ENCODE measurements around the gene CPT1B. TPM values are rescaled to one million over a fixed set of nuclear protein-coding genes. Genes with fewer than 3 reads are reported as not detected.
"Not testable (repeated sequence)": the region's sequence is repeated elsewhere in the genome, so short reads cannot be mapped to it uniquely, and the experiment has no call there.

The CPT1B gene
- total RNA-seq, 4 donors from 2014 or later: 3.5 to 17.6 (median 8.2) TPM

- Histone ChIP-seq H3K27me3 (no peaks in the 10 kb centered on the region), H3K36me3 (peaks cover 38 to 74% (median 39%) of the 10 kb centered on the region in 3 donors), H3K4me3 (no peak overlapping the region), H3K4me1 (peaks cover 17 to 34% (median 22%) of the 10 kb centered on the region in 3 donors), H3K27ac (no peak overlapping the region), H3K9me3 (no peaks in the 10 kb centered on the region)
- DNase-seq: no peak
- 80 to 94% methylated on average over 1 to 6 of the region's 10 CpGs for WGBS, 2 donors
- TF ChIP-seq POLR2A (IDR thresholded peaks at IDR 0.05): no peak
- no peak for TF ChIP-seq CTCF (IDR thresholded peaks at IDR 0.05)
- intact Hi-C loops (cut with DNase I): loop anchor here (10.0 kb wide), 1 partner anchor 93 kb away; no protein-coding TSS in a partner anchor
Observed at GRCh38 chr22:50521710-50522109, 56.5 kb downstream of the CPT1B start.

- H3K27me3 ChIP-seq: no peaks in the 10 kb centered on the region
- 89 to 90% methylated on average over 9 to 10 of the region's 13 CpGs for WGBS, 2 donors
- intact Hi-C loops (cut with DNase I): loop anchor here (10.0 kb wide), 1 partner anchor 94 kb away; no protein-coding TSS in a partner anchor
- TF ChIP-seq POLR2A (IDR thresholded peaks at IDR 0.05): no peak
- TF ChIP-seq CTCF (IDR thresholded peaks at IDR 0.05): no peak
- H3K9me3 ChIP-seq: no peaks in the 10 kb centered on the region
- H3K36me3 ChIP-seq: peaks cover 39 to 81% (median 42%) of the 10 kb centered on the region in 3 donors
- H3K4me3 ChIP-seq: no peak overlapping the region
- no peak overlapping the region for H3K27ac ChIP-seq
- H3K4me1 ChIP-seq: peaks cover 15 to 30% (median 15%) of the 10 kb centered on the region in 3 donors
- DNase-seq: no peak
Observed at GRCh38 chr22:50520826-50521453, 57.3 kb downstream of the CPT1B start.

GRCh38 chr22:50520184-50520583 is 58.0 kb downstream of the CPT1B start:
- Histone ChIP-seq H3K4me1 (peaks cover 15 to 29% (median 15%) of the 10 kb centered on the region in 3 donors), H3K36me3 (peaks cover 39 to 81% (median 42%) of the 10 kb centered on the region in 3 donors)
- intact Hi-C loops (cut with DNase I): loop anchor here (10.0 kb wide), 1 partner anchor 95 kb away; no protein-coding TSS in a partner anchor
- not testable (repeated sequence) for DNase-seq, H3K27me3 ChIP-seq, H3K9me3 ChIP-seq, H3K27ac ChIP-seq, H3K4me3 ChIP-seq
- 97% methylated on average over 8 of the region's 8 CpGs for WGBS, 2 donors

GRCh38 chr22:50519151-50519550 is 59.1 kb downstream of the CPT1B start:
- no CpG with 5 or more reads among the region's 8 CpGs for WGBS, 2 donors
- no peaks in the 10 kb centered on the region for H3K27me3 ChIP-seq
- H3K4me3 ChIP-seq: no peak overlapping the region
- no peak overlapping the region for H3K27ac ChIP-seq
- intact Hi-C loops (cut with DNase I): no loop called here
- H3K9me3 ChIP-seq: no peaks in the 10 kb centered on the region
- DNase-seq: no peak
- H3K4me1 ChIP-seq: peaks cover 4 to 19% (median 7%) of the 10 kb centered on the region in 3 donors
- TF ChIP-seq CTCF (IDR thresholded peaks at IDR 0.05): no peak
- no peak for TF ChIP-seq POLR2A (IDR thresholded peaks at IDR 0.05)
- peaks cover 39 to 87% (median 42%) of the 10 kb centered on the region in 3 donors for H3K36me3 ChIP-seq

Other genes with a start within 250 kb of the CPT1B start
- gene PPP6R2, start 235.1 kb downstream of the CPT1B start, total RNA-seq: 10 to 100 TPM; 35.6 to 50.8 (median 45.6) TPM
- 10 to 100 TPM; 38.3 to 92.0 (median 63.4) TPM for gene SBF1, start 103.4 kb downstream of the CPT1B start, total RNA-seq
- 1 to 10 TPM in 2 of 4 donors, under 1 TPM in 2; under 0.01 to 1.9 (median 0.89) TPM for gene ADM2, start 96.9 kb downstream of the CPT1B start, total RNA-seq
- gene MIOX, start 91.6 kb downstream of the CPT1B start, total RNA-seq: not detected
- gene LMF2, start 70.7 kb downstream of the CPT1B start, total RNA-seq: 10 to 100 TPM; 35.4 to 65.0 (median 46.2) TPM
- gene NCAPH2, start 70.2 kb downstream of the CPT1B start, total RNA-seq: 10 to 100 TPM; 30.2 to 42.6 (median 38.5) TPM
- gene SCO2, start 52.8 kb downstream of the CPT1B start, total RNA-seq: 10 to 100 TPM in 1 of 4 donors, 1 to 10 TPM in 3; 5.1 to 14.9 (median 6.7) TPM
- gene TYMP, start 48.4 kb downstream of the CPT1B start, total RNA-seq: 100 to 1,000 TPM in 2 of 4 donors, 10 to 100 TPM in 2; 86.0 to 281 (median 137) TPM
- gene KLHDC7B, start 32.5 kb downstream of the CPT1B start, total RNA-seq: under 1 TPM; 0.26 to 0.53 (median 0.40) TPM
- gene SYCE3, start 15.5 kb downstream of the CPT1B start, total RNA-seq: 1 to 10 TPM in 1 of 4 donors, not detected in 3; 1.8 TPM
- 10 to 100 TPM; 16.7 to 51.2 (median 35.4) TPM for gene CHKB, start 4.4 kb upstream of the CPT1B start, total RNA-seq
- gene MAPK8IP2, start 22.4 kb upstream of the CPT1B start, total RNA-seq: 1 to 10 TPM; 1.3 to 2.9 (median 1.7) TPM
- 10 to 100 TPM; 18.7 to 47.0 (median 28.6) TPM for gene ARSA, start 49.7 kb upstream of the CPT1B start, total RNA-seq
- gene SHANK3, start 94.4 kb upstream of the CPT1B start, total RNA-seq: 1 to 10 TPM; 3.7 to 5.9 (median 4.5) TPM
- not detected for gene ACR, start 159.8 kb upstream of the CPT1B start, total RNA-seq
- 10 to 100 TPM in 2 of 4 donors, 1 to 10 TPM in 2; 8.0 to 15.1 (median 10.7) TPM for gene RABL2B, start 205.2 kb upstream of the CPT1B start, total RNA-seq

Data from esophagus squamous epithelium (tissue), 5 donors.